ENCODE data around the gene SELENOW.
"Not testable (repeated sequence)": the region's sequence is repeated elsewhere in the genome, so short reads cannot be mapped to it uniquely, and the experiment has no call there.

SELENOW gene

DNA sequence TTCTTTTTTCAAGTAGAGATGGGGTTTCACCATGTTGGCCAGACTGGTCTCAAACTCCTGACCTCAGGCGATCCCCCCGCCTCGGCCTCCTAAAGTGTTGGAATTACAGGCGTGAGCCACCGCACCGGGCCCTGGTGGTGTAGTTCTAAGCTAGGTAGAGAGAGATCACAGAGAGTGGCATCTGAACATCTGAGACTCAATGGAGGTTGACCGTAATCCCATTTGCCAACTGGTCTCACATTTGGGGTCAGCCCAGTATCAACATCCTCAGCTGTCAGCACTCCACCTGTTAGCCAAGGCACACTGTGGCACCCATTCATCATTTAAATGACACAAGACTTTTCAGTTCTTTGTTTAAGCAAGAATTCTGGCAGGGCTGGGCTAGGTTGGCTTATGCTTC lies 8.1 kb downstream of the SELENOW start:
- no peak for DNase-seq

DNA sequence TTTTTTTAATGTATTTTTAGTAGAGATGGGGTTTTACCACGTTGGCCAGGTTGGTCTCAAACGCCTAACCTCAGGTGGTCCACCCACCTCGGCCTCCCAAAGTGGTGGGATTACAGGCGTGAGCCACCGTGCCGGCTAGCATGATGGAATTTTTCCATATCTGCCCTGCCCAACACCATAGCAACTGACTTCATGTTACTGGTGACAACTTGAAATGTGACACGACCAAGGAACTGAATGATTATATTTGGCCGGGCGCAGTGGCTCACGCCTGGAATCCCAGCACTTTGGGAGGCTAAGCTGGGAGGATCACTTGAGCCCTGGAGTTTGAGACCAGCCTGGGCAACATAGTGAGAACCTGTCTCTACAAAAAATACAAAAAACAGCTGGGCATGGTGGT lies 8.8 kb downstream of the SELENOW start:
- not testable (repeated sequence) for DNase-seq

DNA sequence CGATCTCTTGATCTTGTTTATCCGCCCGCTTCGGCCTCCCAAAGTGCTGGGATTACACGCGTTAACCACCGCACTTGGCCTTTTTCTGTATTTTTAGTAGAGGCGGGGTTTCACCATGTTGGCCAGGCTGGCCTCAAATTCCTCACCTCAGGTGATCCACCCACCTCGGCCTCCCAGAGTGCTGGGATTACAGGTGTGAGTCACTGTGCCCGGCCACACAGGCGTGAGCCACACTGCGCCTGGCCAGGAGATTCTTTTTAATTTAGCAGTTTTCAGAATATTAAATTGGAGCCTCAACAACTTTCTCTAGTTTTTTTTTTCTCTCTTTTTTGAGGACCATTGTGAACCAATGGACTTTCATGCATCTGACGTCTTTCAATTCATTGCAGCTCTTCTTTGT lies 11.3 kb downstream of the SELENOW start:
- DNase-seq = not testable (repeated sequence)

DNA sequence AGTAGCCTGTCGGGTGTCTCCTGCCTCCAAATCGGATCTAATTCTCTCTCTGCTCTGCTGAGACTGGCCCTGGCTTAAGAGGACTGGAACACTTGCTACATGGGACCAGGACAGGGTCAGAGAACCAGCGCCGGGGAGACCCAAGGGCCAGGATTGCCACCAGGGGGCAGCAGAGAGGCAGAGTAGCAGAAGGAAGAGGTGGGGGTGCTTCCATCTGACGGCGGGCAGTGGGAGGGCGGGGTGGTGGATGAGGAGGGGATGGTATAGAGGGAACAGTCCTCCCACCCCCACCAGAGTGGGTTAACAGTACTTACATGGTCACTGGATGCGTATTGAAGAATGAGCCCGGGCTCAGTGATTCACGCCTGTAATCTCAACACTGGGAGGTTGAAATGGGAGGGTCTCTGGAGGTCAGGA lies 11.9 kb downstream of the SELENOW start:
- peak; percentile 84 to 90 for DNase-seq

DNA sequence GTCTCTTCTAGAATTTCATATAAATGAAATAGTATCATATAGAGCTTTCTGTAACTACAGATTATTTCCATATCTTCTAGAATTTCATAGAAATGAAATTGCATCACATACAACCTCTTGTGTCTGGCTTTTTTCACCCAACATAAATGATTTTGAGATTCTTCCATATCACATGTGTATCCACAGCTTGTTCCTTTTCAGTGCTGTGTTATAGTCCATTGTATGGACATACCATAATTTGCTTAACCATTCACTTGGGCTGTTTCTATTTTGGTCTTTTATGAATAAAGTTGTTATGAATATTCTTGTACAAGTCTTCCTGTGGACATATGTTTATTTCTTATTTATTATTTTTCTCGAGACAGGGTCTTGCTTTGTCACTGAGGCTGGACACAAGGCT lies 14.1 kb downstream of the SELENOW start:
- no peak for DNase-seq

DNA sequence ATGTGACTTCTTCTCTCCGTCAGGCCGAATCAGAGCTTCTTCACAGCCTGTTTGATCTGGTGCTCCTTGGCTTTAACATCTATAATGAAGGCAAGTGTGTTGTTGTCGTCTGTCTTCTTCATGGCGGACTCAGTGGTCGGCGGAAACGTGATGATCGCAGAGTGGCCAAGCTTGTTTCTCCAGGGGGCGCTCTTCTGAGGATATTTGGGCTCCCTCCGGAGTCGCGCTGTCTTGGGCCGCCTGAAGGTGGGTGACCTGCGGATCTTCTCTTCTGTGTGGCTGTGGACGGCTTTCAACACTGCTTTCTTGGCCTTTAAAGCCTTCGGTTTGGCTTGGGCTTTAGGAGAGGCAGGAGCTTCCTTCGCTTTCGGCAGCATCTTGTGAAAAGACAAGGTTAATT lies 16.0 kb downstream of the SELENOW start:
- DNase-seq = no peak

DNA sequence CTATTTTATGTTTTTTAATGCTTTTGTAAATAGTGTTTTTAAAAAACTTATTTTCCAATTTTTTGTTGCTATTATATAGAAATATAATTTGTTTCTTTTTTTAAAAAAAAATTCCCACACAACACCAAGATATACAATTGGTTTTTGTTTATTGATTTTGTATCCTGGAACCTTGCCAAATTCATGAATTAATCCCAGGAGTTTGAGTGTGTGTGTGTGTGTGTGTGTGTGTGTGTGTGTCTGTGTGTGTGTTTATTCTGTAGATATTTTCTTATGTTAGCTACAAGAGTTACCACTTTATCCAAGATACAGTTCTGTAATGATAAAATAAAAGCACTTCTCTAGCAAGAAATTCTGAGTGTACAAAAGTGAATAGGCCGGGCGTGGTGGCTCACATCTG lies 18.3 kb downstream of the SELENOW start:
- no peak for DNase-seq

DNA sequence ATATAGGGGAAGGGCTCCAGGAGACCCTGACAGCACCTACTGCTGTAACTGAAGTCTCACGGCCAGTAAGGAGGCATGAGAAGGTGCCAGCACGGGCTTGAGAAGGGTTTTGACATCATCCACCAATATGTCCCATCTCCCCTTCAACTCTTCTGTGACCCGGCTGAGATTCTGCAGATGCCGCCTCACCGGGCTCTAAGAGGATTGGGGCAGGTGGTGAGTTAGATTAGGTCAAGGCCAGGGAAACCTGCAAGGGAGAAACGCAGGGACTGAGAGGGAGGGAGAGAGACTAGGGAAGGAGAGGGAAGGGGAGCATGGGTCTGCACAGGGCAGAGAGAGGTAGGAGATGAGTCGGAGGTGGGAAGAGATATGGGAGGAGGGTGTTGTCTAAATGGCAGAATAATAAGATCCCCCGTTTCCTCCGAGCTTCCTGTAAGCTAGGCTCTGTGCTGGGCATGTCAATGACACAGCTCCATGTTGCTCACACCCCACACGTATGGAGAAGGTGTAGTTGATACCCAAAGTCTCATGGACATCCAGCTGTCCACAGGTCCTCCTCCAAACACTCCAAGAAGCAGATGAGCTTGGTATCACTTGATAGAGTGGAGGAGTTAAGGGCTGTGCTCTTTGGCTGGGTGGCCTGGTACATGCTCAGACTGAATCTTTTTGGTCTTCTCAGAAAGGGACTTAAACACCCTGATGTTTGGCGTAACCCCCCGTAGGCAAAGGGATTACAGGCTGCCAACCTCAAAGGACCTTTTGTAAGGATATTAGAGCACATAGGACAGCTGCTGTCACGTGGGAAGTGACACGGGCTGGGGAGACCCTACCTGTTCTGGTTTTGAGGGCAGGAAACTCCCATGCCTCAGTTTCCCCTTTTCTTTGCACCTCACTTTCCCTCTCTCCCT lies 19.7 kb downstream of the SELENOW start:
- DNase-seq = no peak

DNA sequence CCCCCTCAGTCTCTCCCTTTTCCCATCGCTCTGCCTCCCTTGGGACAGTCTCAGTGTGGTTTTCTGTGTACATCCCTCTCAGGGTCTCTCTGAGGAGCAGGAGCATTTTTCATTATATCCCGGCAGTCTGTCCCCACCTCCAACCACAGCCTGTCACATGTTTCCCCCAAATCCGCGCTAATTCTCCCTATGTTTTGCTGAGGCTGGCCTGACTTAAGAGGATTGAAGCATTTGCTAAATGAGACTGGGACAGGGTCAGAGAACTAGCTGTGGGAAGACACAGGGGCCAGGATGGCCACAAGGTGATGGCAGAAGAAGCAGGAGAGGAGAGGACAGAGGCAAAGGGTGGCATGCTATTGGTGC lies 20.4 kb downstream of the SELENOW start:
- no peak for DNase-seq

DNA sequence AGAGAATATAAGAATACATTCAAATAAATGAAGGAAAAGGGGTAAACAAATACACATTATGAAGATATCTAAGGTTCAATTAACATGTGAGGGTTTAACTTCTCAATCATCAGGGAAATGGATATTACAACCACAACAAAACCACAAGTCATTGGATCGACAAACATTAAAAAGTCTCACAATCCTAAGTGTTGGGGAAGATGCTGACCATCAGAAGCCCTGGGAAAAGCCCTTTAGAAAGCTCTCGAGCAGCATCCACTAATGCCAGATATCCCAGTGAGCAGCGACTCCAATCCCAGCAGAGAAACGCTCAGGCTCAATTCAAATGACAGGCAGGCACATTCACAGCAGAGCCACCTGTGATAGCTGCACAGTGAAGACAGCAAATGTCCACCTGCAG lies 22.8 kb downstream of the SELENOW start:
- no peak for DNase-seq

DNA sequence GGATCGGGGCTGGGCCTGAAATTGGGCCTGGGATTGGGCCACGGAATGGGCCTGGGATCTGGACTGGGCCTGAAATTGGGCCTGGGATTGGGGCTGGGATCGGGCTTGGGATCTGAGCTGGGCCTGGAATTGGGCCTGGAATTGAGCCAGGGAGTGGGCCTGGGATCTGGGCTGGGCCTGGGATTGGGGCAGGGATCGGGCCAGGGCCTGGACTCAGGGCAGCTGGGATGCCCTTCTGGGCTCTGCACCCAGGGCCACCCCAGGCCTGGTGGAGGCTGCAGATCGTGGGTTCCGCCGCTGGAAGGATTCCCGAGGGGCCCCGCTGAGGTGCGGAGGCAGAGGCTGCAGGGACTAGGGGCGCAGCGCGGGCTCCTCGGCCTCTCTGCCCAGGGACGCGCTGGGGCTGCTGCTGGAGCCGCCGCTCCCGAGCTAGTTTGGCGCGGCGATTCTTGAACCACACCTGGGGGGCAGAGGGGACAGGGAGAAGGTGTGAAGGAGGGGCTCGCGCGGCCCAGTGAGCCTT lies 24.1 kb downstream of the SELENOW start:
- no peak for DNase-seq

DNA sequence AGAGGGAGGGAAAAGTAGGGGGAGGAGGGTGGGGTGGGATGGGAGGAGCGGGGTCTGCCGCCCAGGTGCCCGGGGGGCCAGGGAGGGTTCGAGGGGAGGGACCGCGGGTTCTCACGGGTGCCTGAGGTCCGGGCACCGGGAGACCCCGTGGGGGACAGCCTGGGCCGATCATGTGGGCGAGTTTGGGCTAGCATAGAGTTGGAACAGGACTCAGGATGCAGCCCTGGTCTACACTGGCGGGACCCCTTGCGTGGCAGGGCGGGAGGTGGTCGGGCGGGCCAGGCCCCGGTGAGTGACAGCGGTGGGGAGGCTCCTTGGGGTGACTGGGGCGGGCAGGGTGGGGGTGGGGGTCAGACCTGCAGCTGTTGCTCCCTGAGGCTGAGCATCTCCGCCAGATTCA lies 24.6 kb downstream of the SELENOW start:
- DNase-seq = not testable (repeated sequence)

DNA sequence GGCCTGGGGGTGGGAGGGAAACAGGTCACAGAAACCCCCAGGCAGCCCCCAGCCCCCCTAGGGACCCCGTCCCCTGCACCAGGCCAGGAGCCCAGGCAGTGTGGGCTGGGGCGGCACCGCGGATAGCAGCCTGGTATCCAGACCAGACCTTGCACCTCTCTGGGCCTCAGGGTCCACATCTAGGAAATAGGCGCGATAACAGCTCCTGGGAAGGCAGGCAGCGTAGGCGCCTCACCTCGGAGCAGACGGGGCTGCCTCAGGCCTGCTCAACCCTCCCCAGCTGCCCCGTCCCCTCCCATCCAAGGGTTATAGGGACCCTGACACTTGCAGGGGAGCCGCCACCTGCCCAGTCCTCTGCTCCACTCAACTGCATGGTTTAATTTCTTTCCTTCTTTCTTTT lies 25.2 kb downstream of the SELENOW start:
- DNase-seq = not testable (repeated sequence)

DNA sequence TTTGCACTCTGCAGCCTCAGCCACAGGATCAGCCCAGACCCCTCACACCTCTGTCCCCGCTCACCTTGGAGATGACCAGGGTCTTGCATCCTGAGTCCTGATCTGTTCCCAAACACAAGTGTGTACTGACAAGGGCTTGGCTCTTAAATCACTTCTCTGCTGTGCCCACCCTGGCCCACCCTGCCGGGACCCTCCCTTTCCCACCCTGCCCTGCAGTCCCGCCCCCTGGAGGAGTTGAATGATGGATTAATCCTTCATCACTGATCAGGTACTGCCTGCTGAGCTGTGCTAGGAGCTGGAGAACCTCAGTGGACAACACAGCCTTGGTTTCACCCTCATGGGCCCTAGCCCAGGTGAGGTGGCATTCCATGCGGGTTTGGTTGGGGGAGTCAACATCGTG lies 25.9 kb downstream of the SELENOW start, which contains the start of gene TPRX1:
Gene TPRX1, minus strand, starts transcription at position 101 of the 400 bp plus-strand sequence. Its CDS starts 12 bp downstream, at position 89.
- DNase-seq = not testable (repeated sequence)

DNA sequence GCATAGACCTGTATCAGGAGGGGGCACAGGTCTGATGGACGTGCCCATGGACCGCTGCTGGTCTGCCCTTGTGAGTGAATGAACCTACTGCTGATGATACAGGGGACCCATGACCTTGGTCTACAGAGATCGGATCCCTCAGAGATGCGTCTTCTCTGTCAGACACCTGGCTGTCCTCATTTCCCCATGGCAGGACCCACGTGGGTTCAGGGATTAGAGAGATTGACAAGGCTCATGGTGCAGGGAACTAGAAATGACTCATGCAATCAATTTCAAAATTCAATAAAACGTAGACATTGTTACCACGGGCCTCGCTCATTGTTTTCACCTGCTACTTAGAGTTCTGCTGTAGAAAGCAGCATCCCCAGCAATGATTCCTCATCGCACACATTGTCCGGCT lies 26.8 kb downstream of the SELENOW start:
- no peak for DNase-seq

DNA sequence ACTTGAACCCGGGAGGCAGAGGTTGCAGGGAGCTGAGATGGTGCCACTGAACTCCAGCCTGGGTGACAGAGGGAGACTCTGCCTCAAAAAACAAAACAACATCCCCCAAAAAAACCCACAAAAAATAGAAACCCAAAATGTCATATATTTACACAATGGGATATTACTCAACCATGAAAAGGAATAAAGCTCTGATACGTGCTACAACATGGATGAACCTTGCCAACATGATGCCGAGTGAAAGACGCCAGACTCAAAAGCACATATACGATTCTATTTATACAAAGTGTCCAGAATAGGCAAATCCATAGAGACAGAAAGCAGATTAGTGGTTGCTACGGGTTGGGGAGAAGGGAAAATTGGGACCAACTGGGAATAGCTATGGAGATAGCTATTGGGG lies 27.9 kb downstream of the SELENOW start:
- no peak for DNase-seq

DNA sequence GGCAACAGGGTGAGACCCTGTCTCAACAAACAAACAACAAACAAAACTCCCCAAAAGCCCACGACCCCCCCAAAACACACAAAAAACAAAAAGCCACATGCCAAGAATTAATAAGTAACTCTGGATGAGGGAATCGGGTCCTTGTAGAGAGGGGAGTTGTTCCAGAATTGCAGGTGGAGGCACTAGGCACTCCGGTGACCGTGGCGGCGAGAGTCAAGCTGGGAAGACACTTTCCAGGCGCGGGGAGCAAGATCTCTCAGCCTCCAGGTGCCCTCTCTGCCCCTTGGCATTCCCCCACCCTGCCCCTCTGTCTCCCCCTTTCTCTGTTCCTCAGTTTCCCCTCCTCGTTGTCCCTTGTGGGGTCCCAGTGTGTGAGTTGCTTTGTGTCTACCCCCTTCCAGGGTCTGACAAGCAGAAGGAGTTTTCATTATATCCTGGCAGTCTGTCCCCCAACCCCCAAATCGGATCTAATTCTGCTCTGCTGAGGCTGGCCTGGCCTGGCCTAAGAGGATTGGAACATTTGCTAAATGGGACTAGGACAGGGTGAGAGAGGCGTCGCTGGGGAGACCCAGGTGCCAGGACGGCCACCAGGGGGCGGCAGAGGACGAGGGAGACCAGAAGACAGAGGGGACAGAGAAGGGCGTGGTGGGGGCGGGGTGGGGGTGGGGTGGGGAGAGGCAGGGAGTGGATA lies 34.9 kb downstream of the SELENOW start:
- peak; percentile 67 to 81 for DNase-seq

DNA sequence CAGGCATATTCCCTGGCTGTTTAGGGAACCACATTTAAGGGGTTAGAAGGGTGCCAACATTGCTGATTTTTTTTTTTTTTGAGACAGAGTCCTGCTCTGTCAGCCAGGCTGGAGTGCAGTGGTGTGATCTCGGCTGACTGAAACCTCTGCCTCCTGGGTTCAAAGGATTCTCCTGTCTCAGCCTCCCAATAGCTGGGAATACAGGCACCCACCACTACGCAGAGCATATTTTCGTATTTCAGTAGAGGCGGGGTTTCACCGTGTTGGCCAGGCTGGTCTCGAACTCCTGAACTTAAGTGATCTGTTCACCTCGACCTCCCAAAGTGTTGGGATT lies 35.5 kb downstream of the SELENOW start:
- DNase-seq = no peak

DNA sequence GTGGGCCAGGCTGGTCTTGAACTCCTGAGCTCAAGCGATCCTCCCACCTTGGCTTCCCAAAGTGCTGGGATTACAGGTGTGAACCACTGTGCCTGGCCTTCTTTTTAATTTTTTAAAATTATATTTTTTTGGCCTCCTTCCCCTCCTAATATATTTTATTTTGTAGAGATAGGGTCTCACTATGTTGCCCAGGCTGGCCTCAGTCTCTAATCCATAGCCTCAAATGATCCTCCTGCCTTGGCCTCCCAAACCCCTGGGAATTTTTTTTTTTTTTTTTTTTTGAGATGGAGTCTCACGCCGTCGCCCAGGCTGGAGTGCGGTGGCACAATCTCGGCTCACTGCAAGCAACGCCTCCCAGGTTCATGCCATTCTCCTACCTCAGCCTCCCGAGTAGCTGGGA lies 37.8 kb downstream of the SELENOW start:
- not testable (repeated sequence) for DNase-seq

DNA sequence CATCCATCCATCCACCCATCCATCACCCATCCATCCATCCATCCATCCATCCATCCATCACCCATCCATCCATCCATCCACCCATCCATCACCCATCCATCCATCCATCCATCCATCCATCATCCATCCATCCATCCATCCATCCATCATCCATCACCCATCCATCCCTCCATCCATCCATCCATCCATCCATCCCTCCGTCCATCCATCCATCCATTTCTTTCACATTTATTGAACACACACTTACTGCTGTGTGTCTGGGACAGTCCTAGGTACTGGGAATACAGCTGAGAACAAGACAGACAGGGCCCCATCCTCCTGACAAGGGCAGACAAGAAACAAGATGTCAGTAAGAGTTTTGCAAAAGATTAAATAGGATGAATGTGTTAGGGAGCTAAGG lies 39.7 kb downstream of the SELENOW start:
- not testable (repeated sequence) for DNase-seq

DNA sequence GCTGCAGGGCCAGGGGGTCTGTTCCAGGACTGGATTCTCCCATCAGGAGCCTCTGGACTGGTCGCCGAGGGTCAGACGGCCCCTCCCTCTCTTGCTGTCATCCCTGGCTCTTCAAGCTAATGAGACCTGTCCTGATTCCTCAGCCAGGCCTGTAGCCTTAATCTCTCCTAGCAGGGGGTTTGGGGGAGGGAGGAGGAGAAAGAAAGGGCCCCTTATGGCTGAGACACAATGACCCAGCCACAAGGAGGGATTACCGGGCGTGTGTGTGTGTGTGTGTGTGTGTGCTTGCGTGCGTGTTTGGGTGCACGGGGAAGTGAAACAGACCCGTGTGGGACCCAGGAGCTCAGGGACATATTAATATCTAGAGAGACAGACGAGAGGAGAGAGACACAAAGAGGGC lies 41.4 kb downstream of the SELENOW start:
- DNase-seq = no peak

DNA sequence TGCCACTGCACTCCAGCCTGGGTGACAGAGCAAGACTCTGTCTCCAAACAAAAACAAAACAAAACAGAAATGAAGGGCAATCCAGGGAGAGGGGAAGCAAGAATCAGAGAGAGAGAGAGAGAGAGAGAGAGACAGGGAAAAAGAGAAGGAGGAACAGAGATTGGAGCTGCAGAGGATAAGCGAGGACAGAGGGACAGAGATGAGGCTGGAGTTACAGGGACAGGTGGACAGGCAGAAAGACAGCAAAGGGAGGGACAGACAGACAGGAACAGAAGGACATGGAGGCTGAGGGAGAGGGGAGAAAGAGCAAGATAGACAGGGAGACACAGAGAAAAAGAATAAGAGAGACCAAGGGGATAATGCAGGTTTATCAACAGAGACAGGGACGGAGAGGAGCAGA lies 41.9 kb downstream of the SELENOW start:
- no peak for DNase-seq

DNA sequence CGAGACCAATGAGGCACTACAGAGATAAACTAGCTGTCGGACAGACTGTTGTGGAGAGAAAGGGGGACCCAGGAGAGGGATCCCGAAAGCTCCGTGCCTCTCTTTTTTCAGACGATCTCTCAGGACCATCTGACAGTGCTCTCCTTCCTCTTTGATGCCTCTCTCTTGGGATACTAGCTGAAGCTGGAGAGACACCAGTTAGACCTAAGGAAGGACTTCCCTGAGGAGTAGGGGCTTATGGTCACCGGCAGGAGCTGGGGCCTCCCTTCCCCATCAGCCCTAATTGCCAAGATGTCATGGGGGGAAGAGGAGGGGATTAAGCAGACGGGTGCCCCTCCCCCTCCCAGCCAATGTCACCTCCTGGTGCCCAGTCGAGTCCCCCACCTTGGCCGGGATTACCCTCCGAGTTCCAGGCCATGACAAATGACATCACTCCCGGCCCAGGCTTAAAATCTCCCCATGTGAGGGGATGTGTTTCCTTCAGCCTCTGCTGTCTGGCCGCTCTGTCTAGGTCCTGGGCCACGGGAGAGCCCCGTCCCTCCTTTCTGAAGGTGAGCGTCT lies 43.0 kb downstream of the SELENOW start, which contains the start of gene CRX:
Gene CRX, plus strand, starts transcription at position 478 of the 561 bp plus-strand sequence. CDS start 12,507 bp downstream, outside the sequence.
- DNase-seq = no peak

DNA sequence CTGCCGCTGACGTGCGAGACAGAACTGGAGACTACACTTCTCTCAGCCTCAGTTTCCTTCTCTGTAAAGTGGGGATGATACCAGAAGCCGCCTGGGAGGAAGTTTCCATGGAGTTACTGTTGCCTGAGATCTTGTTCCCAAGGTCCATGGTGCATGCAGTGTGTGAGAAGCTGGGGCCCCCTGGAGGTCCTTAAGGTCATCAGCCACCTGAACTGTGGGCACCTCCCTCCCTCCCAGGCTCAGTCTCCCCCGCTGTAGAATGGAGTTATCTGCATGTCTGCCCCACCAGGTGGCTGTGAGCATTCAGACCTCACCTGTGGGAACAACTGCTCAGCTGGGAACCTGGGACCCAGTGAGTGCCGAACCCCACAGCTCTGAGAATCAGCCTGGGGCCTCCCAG lies 45.9 kb downstream of the SELENOW start:
- no peak for DNase-seq
